GM19463 (cell line): ENCODE results near the gene CHMP2A.
"Not testable (repeated sequence)": the region's sequence is repeated elsewhere in the genome, so short reads cannot be mapped to it uniquely, and the experiment has no call there.

Experiments used
- ATAC-seq: cut with Tn5 transposase; IDR thresholded peaks from one replicate; pipeline ENCODE4 v1.9.1; 2021; ENCODE audit warnings: mild to moderate bottlenecking, moderate library complexity; ENCODE audit not compliant: unreplicated experiment

The CHMP2A gene

DNA sequence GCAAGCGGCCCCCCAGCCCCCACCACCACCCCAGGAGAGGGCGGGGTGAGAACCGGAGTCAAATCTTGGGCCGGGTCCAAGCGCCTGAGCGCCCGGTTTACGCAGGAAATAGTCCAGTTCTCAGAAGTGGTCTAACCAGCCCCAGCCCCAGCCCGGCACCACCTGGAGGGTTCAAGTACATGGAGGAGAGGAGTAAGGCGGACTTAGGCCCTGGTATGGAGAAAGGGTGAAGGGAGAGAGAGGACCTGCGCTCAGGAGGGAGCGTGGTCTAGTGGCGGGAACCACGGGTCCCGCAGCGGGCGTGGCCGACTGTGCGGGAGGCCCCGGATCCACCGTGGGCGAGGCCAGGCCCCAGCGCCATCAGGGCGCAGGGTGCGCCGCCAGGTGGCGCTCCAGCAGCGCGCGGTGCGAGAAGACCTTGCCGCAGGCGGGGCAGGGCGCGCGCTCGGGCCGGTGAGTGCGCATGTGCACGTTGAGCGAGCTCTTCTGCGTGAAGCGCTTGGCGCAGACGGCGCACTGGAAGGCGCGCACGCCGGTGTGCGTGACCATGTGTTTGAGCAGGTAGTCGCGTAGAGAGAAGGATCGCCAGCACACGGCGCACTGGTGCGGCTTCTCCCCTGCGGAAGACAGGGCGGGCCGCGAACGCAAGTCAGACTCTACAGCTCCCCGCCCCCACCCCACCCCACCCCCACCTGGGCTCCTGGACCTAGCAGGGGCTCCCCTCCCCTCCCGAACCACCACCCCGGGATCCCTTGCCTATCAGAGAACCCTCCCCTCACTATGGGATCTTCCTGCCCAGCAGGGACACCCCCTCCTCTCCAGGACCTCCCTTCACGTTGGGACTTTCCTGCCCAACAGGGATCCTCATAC, 41.0 kb downstream of the CHMP2A start:
- peak; percentile 80 for ATAC-seq

DNA sequence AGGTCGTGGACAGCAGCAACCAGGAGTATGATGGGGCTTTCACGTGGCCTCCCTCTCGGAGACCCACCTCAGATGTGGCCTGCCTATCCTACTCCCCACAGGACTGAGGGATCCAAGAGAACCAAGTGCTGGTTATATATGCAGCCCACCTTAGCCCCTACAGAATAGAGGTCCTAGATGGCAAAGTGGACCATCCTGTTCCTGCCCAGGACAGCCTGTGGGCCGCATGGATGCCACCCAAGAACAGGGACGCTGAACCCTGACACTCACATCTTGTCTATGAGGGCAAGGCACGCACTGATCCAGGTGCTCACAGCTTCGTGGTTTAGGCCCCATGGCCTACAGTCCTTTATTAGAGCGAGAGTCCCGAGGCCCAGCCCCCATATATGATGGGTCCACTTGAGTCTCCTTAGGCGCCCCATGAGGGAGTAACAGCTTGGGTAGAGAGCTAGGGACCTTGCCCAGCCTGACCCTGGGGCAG, 41.7 kb downstream of the CHMP2A start:
- no peak for ATAC-seq

- ATAC-seq: no peak
Measured at GRCh38 chr19:58511353-58512208, 43.3 kb downstream of the CHMP2A start, which contains the start of gene SLC27A5. Gene SLC27A5, minus strand, starts transcription at chr19:58511992. Its CDS starts 37 bp downstream, at chr19:58511955.

DNA sequence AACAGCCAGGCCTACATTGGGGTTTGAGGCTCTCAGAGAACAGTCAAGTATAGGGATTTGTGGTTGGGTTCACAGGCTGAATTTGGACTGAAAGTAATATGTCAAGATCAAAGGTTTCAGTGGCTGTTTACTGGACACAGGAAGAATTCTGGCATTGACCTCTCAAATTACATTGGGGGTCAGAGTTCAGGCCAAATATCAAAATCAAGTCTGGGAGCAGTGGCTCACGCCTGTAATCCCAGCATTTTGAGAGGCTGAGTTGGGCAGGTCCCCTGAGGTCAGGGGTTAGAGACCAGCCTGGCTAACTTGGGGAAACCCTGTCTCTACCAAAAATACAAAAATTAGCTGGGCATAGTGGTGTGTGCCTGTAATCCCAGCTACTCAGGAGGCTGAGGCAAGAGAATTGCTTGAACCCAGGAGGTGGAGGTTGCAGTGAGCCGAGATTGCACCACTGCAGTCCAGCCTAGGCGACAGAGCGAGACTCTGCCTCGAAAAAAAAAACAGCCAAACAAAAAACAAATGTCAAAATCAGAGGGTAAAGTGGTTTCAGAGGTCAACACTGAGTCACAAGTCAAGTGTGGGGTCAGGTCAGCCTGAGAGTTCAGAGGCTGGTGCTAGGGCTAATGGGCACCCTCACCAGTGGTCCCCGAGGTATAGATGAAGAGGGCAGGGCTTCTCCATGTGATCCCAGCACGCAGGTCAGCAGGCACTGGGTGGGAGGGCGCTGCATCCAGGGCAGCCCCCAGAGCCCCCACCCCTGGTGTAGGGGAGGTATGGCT, 44.6 kb downstream of the CHMP2A start:
- no peak for ATAC-seq

DNA sequence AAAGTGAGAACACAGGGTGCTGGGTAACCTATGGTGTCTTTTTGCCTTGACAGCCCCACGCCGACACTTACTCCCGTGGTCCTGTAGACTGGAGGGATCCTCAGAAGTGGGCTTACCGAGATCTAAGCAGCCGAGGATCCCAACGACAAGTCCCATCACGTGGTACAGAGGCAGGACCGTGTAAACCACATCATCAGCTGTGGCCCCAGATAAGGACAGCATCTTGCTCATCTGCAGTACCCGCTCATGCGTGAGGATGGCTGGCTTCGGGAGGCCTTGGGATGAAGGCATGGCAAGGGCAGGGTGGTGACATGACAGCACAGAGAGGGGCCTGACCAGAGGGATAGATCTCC, 45.2 kb downstream of the CHMP2A start:
- ATAC-seq: no peak

- ATAC-seq: not testable (repeated sequence)
Measured at GRCh38 chr19:58507602-58508223, 47.2 kb downstream of the CHMP2A start.
